ENCODE data around the gene DUSP10.

The DUSP10 gene

GRCh38 chr1:221742555-221743415, 896 bp upstream of the DUSP10 start:
- no peak for TF ChIP-seq CTCF (conservative IDR thresholded peaks at IDR 0.05; ENCODE audit: low read depth, low read length)
- H3K4me3 ChIP-seq (ENCODE audit: low read depth, low read length), result peak overlapping the region; percentile 75
- peak; percentile 69 for DNase-seq (ENCODE audit: low read depth)

DNA sequence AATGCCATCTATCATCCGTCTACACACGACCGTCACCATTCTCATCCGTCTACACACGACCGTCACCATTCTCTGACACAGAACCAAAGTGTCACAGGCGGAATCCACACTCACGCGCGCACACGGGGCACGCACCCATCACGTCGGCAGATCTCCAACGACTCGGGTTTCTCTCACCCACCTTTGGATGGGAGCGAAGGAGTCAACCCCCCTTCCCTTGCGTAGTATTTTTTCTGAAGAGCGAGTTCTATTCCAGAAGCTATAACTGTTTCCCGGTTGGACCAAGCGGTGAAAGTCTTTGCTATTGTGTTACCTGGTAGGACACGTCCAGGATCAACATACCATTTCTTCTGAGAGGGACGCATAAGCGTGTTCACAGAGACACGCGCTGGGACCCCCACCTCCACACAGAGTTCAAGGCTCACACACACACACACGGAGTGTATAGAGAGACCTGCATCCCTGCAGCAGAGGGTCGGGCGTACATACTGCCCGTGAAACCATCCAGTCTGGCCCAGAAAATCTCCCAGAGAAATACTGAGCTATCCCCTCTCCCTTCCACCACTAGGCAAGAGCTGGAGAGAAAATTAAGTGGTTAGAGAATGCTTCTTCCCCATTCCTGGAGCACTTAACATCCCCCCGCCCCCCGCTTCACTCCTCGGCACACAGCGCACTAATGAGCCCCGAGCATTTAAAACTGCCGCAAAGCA, 741 bp downstream of the DUSP10 start:
- peak; percentile 53 for DNase-seq (ENCODE audit: low read depth)
- H3K4me3 ChIP-seq (ENCODE audit: low read depth, low read length), result peak overlapping the region; percentile 87
- peak; percentile 1 for TF ChIP-seq CTCF (conservative IDR thresholded peaks at IDR 0.05; ENCODE audit: low read depth, low read length)

DNA sequence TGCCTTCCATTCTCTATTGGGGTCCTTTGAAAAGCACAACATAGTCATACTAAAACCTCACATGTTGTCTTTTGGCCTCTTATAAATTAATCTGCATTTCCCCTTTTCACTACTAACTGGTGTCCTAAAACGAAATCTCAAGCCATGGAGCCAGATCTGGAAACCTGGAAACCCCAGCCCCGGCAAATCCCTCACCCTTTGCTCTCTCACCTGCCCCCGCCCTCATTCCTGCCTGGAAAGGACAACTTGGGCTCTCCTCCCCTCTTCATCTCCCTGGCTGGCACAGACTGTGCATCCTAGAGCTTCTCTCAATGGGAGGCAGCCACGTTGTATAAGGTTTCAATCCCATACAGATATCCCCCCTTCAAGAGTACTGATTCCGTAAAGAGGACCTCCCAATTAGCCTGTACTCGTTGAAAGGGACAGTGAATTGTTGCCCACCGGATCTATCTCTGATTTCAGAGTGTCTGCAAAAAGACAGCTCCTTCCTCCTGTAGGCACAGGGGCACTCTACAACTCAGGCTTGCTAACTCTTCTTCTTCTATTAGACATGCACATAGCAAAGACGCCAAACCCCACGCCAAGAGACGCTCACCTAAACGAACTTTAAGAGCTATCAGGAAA, 1.4 kb downstream of the DUSP10 start:
- peak; percentile 39 for DNase-seq (ENCODE audit: low read depth)
- H3K4me3 ChIP-seq (ENCODE audit: low read depth, low read length), result peak overlapping the region; percentile 87
- peak; percentile 7 for TF ChIP-seq CTCF (conservative IDR thresholded peaks at IDR 0.05; ENCODE audit: low read depth, low read length)

GRCh38 chr1:221739677-221740025, 2.2 kb downstream of the DUSP10 start:
- DNase-seq (ENCODE audit: low read depth), result no peak
- H3K4me3 ChIP-seq (ENCODE audit: low read depth, low read length), result no peak overlapping the region
- TF ChIP-seq CTCF (conservative IDR thresholded peaks at IDR 0.05; ENCODE audit: low read depth, low read length), result no peak

- DNase-seq (ENCODE audit: low read depth), result no peak
- no peak overlapping the region for H3K4me3 ChIP-seq (ENCODE audit: low read depth, low read length)
- no peak for TF ChIP-seq CTCF (conservative IDR thresholded peaks at IDR 0.05; ENCODE audit: low read depth, low read length)
Measured at GRCh38 chr1:221739018-221739676, 2.7 kb downstream of the DUSP10 start.

- no peak for TF ChIP-seq CTCF (conservative IDR thresholded peaks at IDR 0.05; ENCODE audit: low read depth, low read length)
- H3K4me3 ChIP-seq (ENCODE audit: low read depth, low read length), result no peak overlapping the region
- no peak for DNase-seq (ENCODE audit: low read depth)
Measured at GRCh38 chr1:221736714-221737113, 5.2 kb downstream of the DUSP10 start.

Data from choroid plexus epithelial cell (primary cell).